ENCODE data around the gene BTN1A1.
A peak's percentile ranks its signal among the peaks of the same experiment; 100 is the strongest.
"Not testable (repeated sequence)": the region's sequence is repeated elsewhere in the genome, so short reads cannot be mapped to it uniquely, and the experiment has no call there.

BTN1A1 gene

GRCh38 chr6:26486358-26486757, 13.7 kb upstream of the BTN1A1 start:
- Mint-ChIP-seq H3K4me1 (ENCODE audit: low read depth) (no peaks in the 10 kb centered on the region), H3K27ac (no peak overlapping the region), H3K27me3 (no peaks in the 10 kb centered on the region), H3K4me3 (no peak overlapping the region), H3K36me3 (peaks cover 6% of the 10 kb centered on the region), H3K9me3 (ENCODE audit: low read depth) (peaks cover 8% of the 10 kb centered on the region)

- H3K4me3 Mint-ChIP-seq: no peak overlapping the region
- peaks cover 6% of the 10 kb centered on the region for H3K36me3 Mint-ChIP-seq
- no peaks in the 10 kb centered on the region for H3K27me3 Mint-ChIP-seq
- peaks cover 8% of the 10 kb centered on the region for H3K9me3 Mint-ChIP-seq (ENCODE audit: low read depth)
- no peak overlapping the region for H3K27ac Mint-ChIP-seq
- no peaks in the 10 kb centered on the region for H3K4me1 Mint-ChIP-seq (ENCODE audit: low read depth)
Observed at GRCh38 chr6:26487466-26487865, 12.6 kb upstream of the BTN1A1 start.

- Mint-ChIP-seq H3K4me1 (ENCODE audit: low read depth) (peaks cover 11% of the 10 kb centered on the region), H3K27me3 (no peaks in the 10 kb centered on the region), H3K4me3 (no peak overlapping the region), H3K36me3 (peaks cover 6% of the 10 kb centered on the region), H3K27ac (no peak overlapping the region), H3K9me3 (ENCODE audit: low read depth) (peaks cover 8% of the 10 kb centered on the region)
Observed at GRCh38 chr6:26489996-26490964, 9.8 kb upstream of the BTN1A1 start.

GRCh38 chr6:26491604-26492003, 8.5 kb upstream of the BTN1A1 start:
- no peaks in the 10 kb centered on the region for H3K27me3 Mint-ChIP-seq
- no peak overlapping the region for H3K4me3 Mint-ChIP-seq
- peaks cover 11% of the 10 kb centered on the region for H3K4me1 Mint-ChIP-seq (ENCODE audit: low read depth)
- peaks cover 6% of the 10 kb centered on the region for H3K36me3 Mint-ChIP-seq
- H3K27ac Mint-ChIP-seq: no peak overlapping the region
- peaks cover 8% of the 10 kb centered on the region for H3K9me3 Mint-ChIP-seq (ENCODE audit: low read depth)

- no peaks in the 10 kb centered on the region for H3K9me3 Mint-ChIP-seq (ENCODE audit: low read depth)
- peaks cover 11% of the 10 kb centered on the region for H3K4me1 Mint-ChIP-seq (ENCODE audit: low read depth)
- H3K4me3 Mint-ChIP-seq: no peak overlapping the region
- no peak overlapping the region for H3K27ac Mint-ChIP-seq
- H3K36me3 Mint-ChIP-seq: no peaks in the 10 kb centered on the region
- H3K27me3 Mint-ChIP-seq: no peaks in the 10 kb centered on the region
Observed at GRCh38 chr6:26493258-26493657, 6.8 kb upstream of the BTN1A1 start.

- Mint-ChIP-seq H3K27me3 (no peaks in the 10 kb centered on the region), H3K27ac (no peak overlapping the region), H3K4me3 (no peak overlapping the region), H3K9me3 (ENCODE audit: low read depth) (no peaks in the 10 kb centered on the region), H3K4me1 (ENCODE audit: low read depth) (peaks cover 11% of the 10 kb centered on the region), H3K36me3 (no peaks in the 10 kb centered on the region)
Observed at GRCh38 chr6:26494117-26494516, 6.0 kb upstream of the BTN1A1 start.

- Mint-ChIP-seq H3K27ac (no peak overlapping the region), H3K27me3 (no peaks in the 10 kb centered on the region), H3K4me3 (no peak overlapping the region), H3K36me3 (no peaks in the 10 kb centered on the region), H3K4me1 (ENCODE audit: low read depth) (peaks cover 11% of the 10 kb centered on the region), H3K9me3 (ENCODE audit: low read depth) (no peaks in the 10 kb centered on the region)
Observed at GRCh38 chr6:26495281-26495680, 4.8 kb upstream of the BTN1A1 start.

GRCh38 chr6:26497610-26498009, 2.5 kb upstream of the BTN1A1 start:
- peaks cover 7% of the 10 kb centered on the region for H3K27me3 Mint-ChIP-seq
- H3K27ac Mint-ChIP-seq: no peak overlapping the region
- H3K4me3 Mint-ChIP-seq: no peak overlapping the region
- H3K36me3 Mint-ChIP-seq: no peaks in the 10 kb centered on the region
- peaks cover 22% of the 10 kb centered on the region for H3K4me1 Mint-ChIP-seq (ENCODE audit: low read depth)
- H3K9me3 Mint-ChIP-seq (ENCODE audit: low read depth): no peaks in the 10 kb centered on the region

GRCh38 chr6:26501482-26501986, 1.4 kb downstream of the BTN1A1 start:
- peak overlapping the region; percentile 75 for H3K4me3 Mint-ChIP-seq
- H3K9me3 Mint-ChIP-seq (ENCODE audit: low read depth): no peaks in the 10 kb centered on the region
- peaks cover 2% of the 10 kb centered on the region for H3K36me3 Mint-ChIP-seq
- H3K4me1 Mint-ChIP-seq (ENCODE audit: low read depth): peaks cover 11% of the 10 kb centered on the region
- H3K27me3 Mint-ChIP-seq: peaks cover 13% of the 10 kb centered on the region
- no peak overlapping the region for H3K27ac Mint-ChIP-seq

GRCh38 chr6:26502165-26502564, 2.1 kb downstream of the BTN1A1 start:
- peaks cover 13% of the 10 kb centered on the region for H3K27me3 Mint-ChIP-seq
- no peak overlapping the region for H3K27ac Mint-ChIP-seq
- peaks cover 2% of the 10 kb centered on the region for H3K36me3 Mint-ChIP-seq
- no peaks in the 10 kb centered on the region for H3K9me3 Mint-ChIP-seq (ENCODE audit: low read depth)
- H3K4me3 Mint-ChIP-seq: peak overlapping the region; percentile 75
- peaks cover 11% of the 10 kb centered on the region for H3K4me1 Mint-ChIP-seq (ENCODE audit: low read depth)

- Mint-ChIP-seq H3K27me3 (peaks cover 13% of the 10 kb centered on the region), H3K9me3 (ENCODE audit: low read depth) (no peaks in the 10 kb centered on the region), H3K36me3 (peaks cover 2% of the 10 kb centered on the region), H3K4me1 (ENCODE audit: low read depth) (peaks cover 11% of the 10 kb centered on the region), H3K27ac (no peak overlapping the region), H3K4me3 (no peak overlapping the region)
Observed at GRCh38 chr6:26502626-26503025, 2.5 kb downstream of the BTN1A1 start.

GRCh38 chr6:26507658-26508057, 7.6 kb downstream of the BTN1A1 start:
- Mint-ChIP-seq H3K27ac (no peak overlapping the region), H3K4me3 (no peak overlapping the region), H3K36me3 (peaks cover 2% of the 10 kb centered on the region), H3K4me1 (ENCODE audit: low read depth) (no peaks in the 10 kb centered on the region), H3K9me3 (ENCODE audit: low read depth) (no peaks in the 10 kb centered on the region), H3K27me3 (peaks cover 6% of the 10 kb centered on the region)

- H3K4me1 Mint-ChIP-seq (ENCODE audit: low read depth); H3K27me3 Mint-ChIP-seq; H3K27ac Mint-ChIP-seq; H3K4me3 Mint-ChIP-seq; H3K9me3 Mint-ChIP-seq (ENCODE audit: low read depth); H3K36me3 Mint-ChIP-seq: not testable (repeated sequence)
Observed at GRCh38 chr6:26511033-26511432, 10.9 kb downstream of the BTN1A1 start.

- H3K36me3 Mint-ChIP-seq: no peaks in the 10 kb centered on the region
- no peaks in the 10 kb centered on the region for H3K27me3 Mint-ChIP-seq
- H3K9me3 Mint-ChIP-seq (ENCODE audit: low read depth): no peaks in the 10 kb centered on the region
- peaks cover 3% of the 10 kb centered on the region for H3K4me1 Mint-ChIP-seq (ENCODE audit: low read depth)
- no peak overlapping the region for H3K27ac Mint-ChIP-seq
- no peak overlapping the region for H3K4me3 Mint-ChIP-seq
Observed at GRCh38 chr6:26514984-26515383, 14.9 kb downstream of the BTN1A1 start.

GRCh38 chr6:26516481-26517427, 16.7 kb downstream of the BTN1A1 start:
- no peaks in the 10 kb centered on the region for H3K36me3 Mint-ChIP-seq
- H3K27me3 Mint-ChIP-seq: no peaks in the 10 kb centered on the region
- no peak overlapping the region for H3K4me3 Mint-ChIP-seq
- no peaks in the 10 kb centered on the region for H3K9me3 Mint-ChIP-seq (ENCODE audit: low read depth)
- peaks cover 15% of the 10 kb centered on the region for H3K4me1 Mint-ChIP-seq (ENCODE audit: low read depth)
- H3K27ac Mint-ChIP-seq: no peak overlapping the region

Data from activated naive CD8-positive, alpha-beta T cell (primary cell).